DOHH2 (cell line): ENCODE results near the gene CCBE1.

ENCODE experiments used
- H3F3A ChIP-seq: fragments of 200-600 bp; sonication (generic), shearing (Covaris generic); 2 replicates; pipeline ENCODE4 v1.6.0; 2016; ENCODE audit warnings: antibody characterized with exemption, mild to moderate bottlenecking; ENCODE audit not compliant: control insufficient read depth, insufficient read depth
- H3K27ac ChIP-seq: fragments of 200-600 bp; sonication (generic); 2 replicates; pipeline ENCODE4 v1.5.1; 2014; ENCODE audit warnings: low read depth, mild to moderate bottlenecking, low read length, moderate library complexity
- H3K27me3 ChIP-seq: fragments of 200-600 bp; sonication (generic); 2 replicates; pipeline ENCODE4 v1.6.1; 2014; ENCODE audit warnings: mild to moderate bottlenecking, low read length, mixed read lengths; ENCODE audit not compliant: control insufficient read depth
- H3K36me3 ChIP-seq: fragments of 200-600 bp; sonication (generic); 2 replicates; pipeline ENCODE4 v1.6.1; 2014; ENCODE audit warnings: mild to moderate bottlenecking, low read length, moderate library complexity, mixed read lengths; ENCODE audit not compliant: control insufficient read depth
- H3K4me1 ChIP-seq: fragments of 200-600 bp; sonication (generic); 2 replicates; pipeline ENCODE4 v1.6.1; 2014; ENCODE audit warnings: mild to moderate bottlenecking, low read length, mixed read lengths; ENCODE audit not compliant: control insufficient read depth
- H3K4me2 ChIP-seq: fragments of 200-600 bp; sonication (generic); 2 replicates; pipeline ENCODE4 v1.6.0; 2014; ENCODE audit warnings: mild to moderate bottlenecking, low read length, moderate library complexity
- H3K4me3 ChIP-seq: fragments of 200-600 bp; sonication (generic); 2 replicates; pipeline ENCODE4 v1.5.1; 2014; ENCODE audit warnings: mild to moderate bottlenecking, low read length, mixed read lengths
- H3K79me2 ChIP-seq: fragments of 200-600 bp; sonication (generic); 2 replicates; pipeline ENCODE4 v1.6.1; 2014; ENCODE audit warnings: mild to moderate bottlenecking, low read length, mixed read lengths; ENCODE audit not compliant: control insufficient read depth
- H3K9me2 ChIP-seq: fragments of 200-600 bp; sonication (generic); replicated peaks from 2 replicates; pipeline ENCODE4 v1.6.1; 2014; ENCODE audit warnings: mild to moderate bottlenecking, low read length, mixed read lengths; ENCODE audit not compliant: control insufficient read depth
- H3K9me3 ChIP-seq: fragments of 200-600 bp; sonication (generic); 2 replicates; pipeline ENCODE4 v1.6.1; 2014; ENCODE audit warnings: antibody characterized with exemption, low read length, mixed read lengths; ENCODE audit not compliant: control insufficient read depth, insufficient read depth
- H4K20me1 ChIP-seq: fragments of 200-600 bp; sonication (generic); 2 replicates; pipeline ENCODE4 v1.6.0; 2014; ENCODE audit warnings: low read depth, mild to moderate bottlenecking, antibody characterized with exemption, low read length, moderate library complexity; ENCODE audit not compliant: control insufficient read depth, insufficient read depth
- CTCF ChIP-seq: fragments of 200-600 bp; sonication (generic); IDR thresholded peaks from one replicate; pipeline ENCODE4 v1.5.1; 2014; ENCODE audit warnings: antibody characterized with exemption, mild to moderate bottlenecking, low read depth, low read length; ENCODE audit not compliant: poor library complexity, severe bottlenecking
- EZH2phosphoT487 ChIP-seq: fragments of 200-600 bp; sonication (generic); IDR thresholded peaks from 2 replicates; pipeline ENCODE4 v1.6.1; 2017; ENCODE audit warnings: borderline replicate concordance, mild to moderate bottlenecking, antibody characterized with exemption, low read length, moderate library complexity, mixed read lengths

CCBE1 gene

GRCh38 chr18:59605633-59606192 lies 91.5 kb downstream of the CCBE1 start:
- no peaks in the 10 kb centered on the region for H3K9me3 ChIP-seq
- no peaks in the 10 kb centered on the region for H4K20me1 ChIP-seq
- no peaks in the 10 kb centered on the region for H3K9me2 ChIP-seq
- no peaks in the 10 kb centered on the region for H3K79me2 ChIP-seq
- H3F3A ChIP-seq, result no peaks in the 10 kb centered on the region
- H3K4me1 ChIP-seq, result no peaks in the 10 kb centered on the region
- no peak overlapping the region for H3K4me3 ChIP-seq
- no peak overlapping the region for H3K4me2 ChIP-seq
- TF ChIP-seq CTCF (no peak), EZH2phosphoT487 (no peak)
- no peaks in the 10 kb centered on the region for H3K36me3 ChIP-seq
- H3K27me3 ChIP-seq, result no peaks in the 10 kb centered on the region
- no peak overlapping the region for H3K27ac ChIP-seq

GRCh38 chr18:59604877-59605276 lies 92.3 kb downstream of the CCBE1 start:
- no peaks in the 10 kb centered on the region for H4K20me1 ChIP-seq
- no peak overlapping the region for H3K4me3 ChIP-seq
- H3K9me2 ChIP-seq, result no peaks in the 10 kb centered on the region
- no peaks in the 10 kb centered on the region for H3K36me3 ChIP-seq
- H3F3A ChIP-seq, result no peaks in the 10 kb centered on the region
- H3K4me1 ChIP-seq, result no peaks in the 10 kb centered on the region
- TF ChIP-seq EZH2phosphoT487 (no peak), CTCF (no peak)
- H3K27me3 ChIP-seq, result no peaks in the 10 kb centered on the region
- no peak overlapping the region for H3K27ac ChIP-seq
- no peaks in the 10 kb centered on the region for H3K79me2 ChIP-seq
- no peak overlapping the region for H3K4me2 ChIP-seq
- no peaks in the 10 kb centered on the region for H3K9me3 ChIP-seq

- Histone ChIP-seq H3K4me2 (no peak overlapping the region), H3K27ac (no peak overlapping the region)
These were observed 100.2 kb downstream of the CCBE1 start for GRCh38 chr18:59597049-59597448.

More at GRCh38 chr18:59597049-59597448, 100.2 kb downstream of the CCBE1 start:
- Histone ChIP-seq H4K20me1 (no peaks in the 10 kb centered on the region), H3K9me2 (no peaks in the 10 kb centered on the region), H3K9me3 (no peaks in the 10 kb centered on the region), H3K36me3 (no peaks in the 10 kb centered on the region), H3K27me3 (no peaks in the 10 kb centered on the region), H3K4me1 (no peaks in the 10 kb centered on the region), H3K79me2 (no peaks in the 10 kb centered on the region), H3F3A (no peaks in the 10 kb centered on the region), H3K4me3 (no peak overlapping the region)
- TF ChIP-seq EZH2phosphoT487 (no peak), CTCF (no peak)
